ENCODE results near the gene ZNF414. TPM values are rescaled to one million over a fixed set of nuclear protein-coding genes. Genes with fewer than 3 reads are reported as not detected.

Gene ZNF414
- total RNA-seq, 2 experiments from 2014 or later: 21.6 to 24.0 TPM

- POLR2A ChIA-PET: interaction anchor here (1.5 kb wide), 1 partner anchor 54 kb away, joined by 3 read pairs; no protein-coding TSS in a partner anchor
Measured at GRCh38 chr19:8501981-8502380, 12.0 kb downstream of the ZNF414 start.

GRCh38 chr19:8501516-8501915 lies 12.5 kb downstream of the ZNF414 start:
- Mint-ChIP-seq H3K4me1 (ENCODE audit: low read depth) (peaks cover 13% of the 10 kb centered on the region), H3K27ac (no peak overlapping the region), H3K36me3 (ENCODE audit: low read depth) (no peaks in the 10 kb centered on the region), H3K9me3 (no peaks in the 10 kb centered on the region), H3K27me3 (no peaks in the 10 kb centered on the region), H3K4me3 (no peak overlapping the region)
- TF ChIP-seq, protein P1, sequence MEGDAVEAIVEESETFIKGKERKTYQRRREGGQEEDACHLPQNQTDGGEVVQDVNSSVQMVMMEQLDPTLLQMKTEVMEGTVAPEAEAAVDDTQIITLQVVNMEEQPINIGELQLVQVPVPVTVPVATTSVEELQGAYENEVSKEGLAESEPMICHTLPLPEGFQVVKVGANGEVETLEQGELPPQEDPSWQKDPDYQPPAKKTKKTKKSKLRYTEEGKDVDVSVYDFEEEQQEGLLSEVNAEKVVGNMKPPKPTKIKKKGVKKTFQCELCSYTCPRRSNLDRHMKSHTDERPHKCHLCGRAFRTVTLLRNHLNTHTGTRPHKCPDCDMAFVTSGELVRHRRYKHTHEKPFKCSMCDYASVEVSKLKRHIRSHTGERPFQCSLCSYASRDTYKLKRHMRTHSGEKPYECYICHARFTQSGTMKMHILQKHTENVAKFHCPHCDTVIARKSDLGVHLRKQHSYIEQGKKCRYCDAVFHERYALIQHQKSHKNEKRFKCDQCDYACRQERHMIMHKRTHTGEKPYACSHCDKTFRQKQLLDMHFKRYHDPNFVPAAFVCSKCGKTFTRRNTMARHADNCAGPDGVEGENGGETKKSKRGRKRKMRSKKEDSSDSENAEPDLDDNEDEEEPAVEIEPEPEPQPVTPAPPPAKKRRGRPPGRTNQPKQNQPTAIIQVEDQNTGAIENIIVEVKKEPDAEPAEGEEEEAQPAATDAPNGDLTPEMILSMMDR (IDR thresholded peaks at IDR 0.05): no peak
- intact Hi-C loops (cut with micrococcal nuclease): no loop called here
- DNase-seq: no peak
- POLR2A ChIA-PET: no interaction called here
- ATAC-seq: no peak
- CTCF ChIA-PET: no interaction called here

More at GRCh38 chr19:8501981-8502380, 12.0 kb downstream of the ZNF414 start:
- Mint-ChIP-seq H3K27me3 (no peaks in the 10 kb centered on the region), H3K27ac (no peak overlapping the region), H3K4me3 (no peak overlapping the region), H3K4me1 (ENCODE audit: low read depth) (peaks cover 14% of the 10 kb centered on the region), H3K9me3 (no peaks in the 10 kb centered on the region), H3K36me3 (ENCODE audit: low read depth) (no peaks in the 10 kb centered on the region)
- intact Hi-C loops (cut with micrococcal nuclease): no loop called here
- CTCF ChIA-PET: no interaction called here
- ATAC-seq (no peak), DNase-seq (no peak)
- TF ChIP-seq, protein P1 (IDR thresholded peaks at IDR 0.05): no peak

DNA sequence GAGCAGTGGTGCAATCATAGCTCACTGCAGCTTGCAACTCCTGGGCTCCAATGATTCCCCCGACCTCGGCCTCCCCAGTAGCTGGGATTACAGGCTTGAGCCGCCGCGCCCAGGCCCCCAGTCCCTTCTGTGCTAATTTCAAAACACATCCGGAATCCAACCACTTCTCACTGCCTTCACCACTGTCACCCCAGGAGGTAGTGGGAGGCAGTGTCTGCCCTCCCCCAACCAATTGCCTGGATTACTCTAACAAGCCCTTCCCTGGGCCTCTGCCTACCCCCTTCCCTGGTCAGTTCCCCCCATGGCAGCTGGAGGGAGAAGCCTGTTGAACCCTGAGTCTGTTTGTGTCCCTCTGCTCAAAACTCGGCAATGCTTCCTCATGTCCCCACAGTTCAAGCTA lies 13.8 kb downstream of the ZNF414 start:
- H3K4me1 Mint-ChIP-seq (ENCODE audit: low read depth): peaks cover 17% of the 10 kb centered on the region
- ATAC-seq (no peak), DNase-seq (no peak)
- intact Hi-C loops (cut with micrococcal nuclease): no loop called here
- no peaks in the 10 kb centered on the region for H3K36me3 Mint-ChIP-seq (ENCODE audit: low read depth)
- H3K27me3 Mint-ChIP-seq: no peaks in the 10 kb centered on the region
- peak overlapping the region; percentile 31 for H3K27ac Mint-ChIP-seq
- H3K9me3 Mint-ChIP-seq: no peaks in the 10 kb centered on the region
- ChIA-PET POLR2A (interaction anchor here (2.2 kb wide), 1 partner anchor 14 kb away, joined by 12 read pairs; the partner anchor contains the start of gene ZNF414), CTCF (no interaction called here)
- no peak overlapping the region for H3K4me3 Mint-ChIP-seq
- TF ChIP-seq, protein P1 (IDR thresholded peaks at IDR 0.05): no peak

GRCh38 chr19:8499048-8499833 lies 14.7 kb downstream of the ZNF414 start:
- ChIA-PET CTCF (no interaction called here), POLR2A (interaction anchor here (2.2 kb wide), 1 partner anchor 15 kb away, joined by 12 read pairs; the partner anchor contains the start of gene ZNF414)
- no peaks in the 10 kb centered on the region for H3K27me3 Mint-ChIP-seq
- H3K36me3 Mint-ChIP-seq (ENCODE audit: low read depth): no peaks in the 10 kb centered on the region
- peaks cover 19% of the 10 kb centered on the region for H3K4me1 Mint-ChIP-seq (ENCODE audit: low read depth)
- H3K9me3 Mint-ChIP-seq: no peaks in the 10 kb centered on the region
- no peak for DNase-seq
- intact Hi-C loops (cut with micrococcal nuclease): no loop called here
- ATAC-seq: no peak
- no peak overlapping the region for H3K27ac Mint-ChIP-seq
- H3K4me3 Mint-ChIP-seq: no peak overlapping the region
- TF ChIP-seq, protein P1 (IDR thresholded peaks at IDR 0.05): no peak

- CTCF ChIA-PET: no interaction called here
- no peaks in the 10 kb centered on the region for H3K9me3 Mint-ChIP-seq
- H3K36me3 Mint-ChIP-seq (ENCODE audit: low read depth): no peaks in the 10 kb centered on the region
- DNase-seq: no peak
- POLR2A ChIA-PET: interaction anchor here (1.6 kb wide), 1 partner anchor 15 kb away, joined by 6 read pairs; the partner anchor contains the start of gene ZNF414
- ATAC-seq: no peak
- H3K4me3 Mint-ChIP-seq: no peak overlapping the region
- H3K27me3 Mint-ChIP-seq: no peaks in the 10 kb centered on the region
- TF ChIP-seq, protein P1 (IDR thresholded peaks at IDR 0.05): no peak
- intact Hi-C loops (cut with micrococcal nuclease): no loop called here
- H3K27ac Mint-ChIP-seq: no peak overlapping the region
- peaks cover 25% of the 10 kb centered on the region for H3K4me1 Mint-ChIP-seq (ENCODE audit: low read depth)
Measured at GRCh38 chr19:8498295-8498694, 15.7 kb downstream of the ZNF414 start.
